ENCODE data around the gene CLEC2B.

Gene CLEC2B

GRCh38 chr12:9810671-9811070 is 58.5 kb downstream of the CLEC2B start:
- H3K9me3 ChIP-seq (ENCODE audit: insufficient read depth, low read depth, low read length): no peaks in the 10 kb centered on the region
- H2BK5ac ChIP-seq (ENCODE audit: low read depth, low read length, poor library complexity): no peak overlapping the region

GRCh38 chr12:9809866-9810265 is 59.3 kb downstream of the CLEC2B start:
- Histone ChIP-seq H3K36me3 (ENCODE audit: control insufficient read depth in 1 of 2, insufficient read depth in 2 of 2, low read length in 2 of 2) (no peaks in the 10 kb centered on the region), H2BK12ac (ENCODE audit: low read length) (no peak overlapping the region), H3K79me1 (ENCODE audit: low read length) (no peaks in the 10 kb centered on the region), H3K4me3 (ENCODE audit: low read depth, low read length) (no peak overlapping the region), H3K4ac (ENCODE audit: low read depth, low read length) (no peak overlapping the region), H2BK5ac (ENCODE audit: low read depth, low read length, poor library complexity) (no peak overlapping the region), H2AK5ac (ENCODE audit: low read length) (no peak overlapping the region), H3K27me3 (ENCODE audit: insufficient read depth, low read length) (no peaks in the 10 kb centered on the region), H3K4me2 (ENCODE audit: low read length) (no peak overlapping the region), H2AFZ (ENCODE audit: insufficient read depth, low read length, poor library complexity) (no peak overlapping the region), H3K27ac (ENCODE audit: low read depth, low read length) (no peak overlapping the region), H3K14ac (ENCODE audit: low read length) (no peak overlapping the region), H3K9me3 (ENCODE audit: insufficient read depth, low read depth, low read length) (no peaks in the 10 kb centered on the region), H3K23ac (ENCODE audit: low read length) (no peak overlapping the region), H4K91ac (ENCODE audit: low read depth, low read length) (no peak overlapping the region), H3K18ac (ENCODE audit: low read length) (no peak overlapping the region), H4K8ac (ENCODE audit: low read depth, low read length) (no peak overlapping the region), H3K79me2 (ENCODE audit: control insufficient read depth, insufficient read depth, low read length, poor library complexity) (no peaks in the 10 kb centered on the region), H3K4me1 (ENCODE audit: control insufficient read depth in 1 of 2, insufficient read depth in 2 of 2, low read length in 2 of 2) (peaks cover 0 to 2% of the 10 kb centered on the region in 2 experiments), H2BK120ac (ENCODE audit: insufficient read depth, low read length, poor library complexity) (no peak overlapping the region), H4K12ac (ENCODE audit: low read depth, low read length) (no peak overlapping the region), H3K9ac (ENCODE audit: low read length) (no peak overlapping the region)
- no peak for DNase-seq

More at GRCh38 chr12:9810671-9811070, 58.5 kb downstream of the CLEC2B start:
- H2AK5ac ChIP-seq (ENCODE audit: low read length): no peak overlapping the region
- no peak overlapping the region for H3K4me2 ChIP-seq (ENCODE audit: low read length)
- H3K14ac ChIP-seq (ENCODE audit: low read length): no peak overlapping the region
- H3K79me1 ChIP-seq (ENCODE audit: low read length): no peaks in the 10 kb centered on the region
- H3K9ac ChIP-seq (ENCODE audit: low read length): no peak overlapping the region
- no peaks in the 10 kb centered on the region for H3K36me3 ChIP-seq (ENCODE audit: control insufficient read depth in 1 of 2, insufficient read depth in 2 of 2, low read length in 2 of 2)
- no peak overlapping the region for H2AFZ ChIP-seq (ENCODE audit: insufficient read depth, low read length, poor library complexity)
- peak in 1 of 2 donors; percentile 4 for DNase-seq
- no peaks in the 10 kb centered on the region for H3K27me3 ChIP-seq (ENCODE audit: insufficient read depth, low read length)
- H4K91ac ChIP-seq (ENCODE audit: low read depth, low read length): no peak overlapping the region
- H4K12ac ChIP-seq (ENCODE audit: low read depth, low read length): no peak overlapping the region
- H2BK120ac ChIP-seq (ENCODE audit: insufficient read depth, low read length, poor library complexity): no peak overlapping the region
- H4K8ac ChIP-seq (ENCODE audit: low read depth, low read length): no peak overlapping the region
- no peak overlapping the region for H3K23ac ChIP-seq (ENCODE audit: low read length)
- no peak overlapping the region for H3K18ac ChIP-seq (ENCODE audit: low read length)
- no CpG with 5 or more reads among the region's 2 CpGs for WGBS (ENCODE audit: extremely low coverage, insufficient coverage, insufficient read length)
- no peak overlapping the region for H3K27ac ChIP-seq (ENCODE audit: low read depth, low read length)
- H3K79me2 ChIP-seq (ENCODE audit: control insufficient read depth, insufficient read depth, low read length, poor library complexity): no peaks in the 10 kb centered on the region
- H3K4me3 ChIP-seq (ENCODE audit: low read depth, low read length): no peak overlapping the region
- peaks cover 0 to 2% of the 10 kb centered on the region in 2 experiments for H3K4me1 ChIP-seq (ENCODE audit: control insufficient read depth in 1 of 2, insufficient read depth in 2 of 2, low read length in 2 of 2)
- no peak overlapping the region for H2BK12ac ChIP-seq (ENCODE audit: low read length)
- no peak overlapping the region for H3K4ac ChIP-seq (ENCODE audit: low read depth, low read length)

- WGBS (ENCODE audit: extremely low coverage, insufficient coverage, insufficient read length): 100% methylated on average over 1 of the region's 4 CpGs
- Histone ChIP-seq H2AK5ac (ENCODE audit: low read length) (no peak overlapping the region), H3K27ac (ENCODE audit: low read depth, low read length) (no peak overlapping the region), H3K23ac (ENCODE audit: low read length) (no peak overlapping the region), H3K36me3 (ENCODE audit: control insufficient read depth in 1 of 2, insufficient read depth in 2 of 2, low read length in 2 of 2) (no peaks in the 10 kb centered on the region), H3K79me2 (ENCODE audit: control insufficient read depth, insufficient read depth, low read length, poor library complexity) (no peaks in the 10 kb centered on the region), H2AFZ (ENCODE audit: insufficient read depth, low read length, poor library complexity) (no peak overlapping the region), H3K9me3 (ENCODE audit: insufficient read depth, low read depth, low read length) (no peaks in the 10 kb centered on the region), H3K14ac (ENCODE audit: low read length) (no peak overlapping the region), H4K12ac (ENCODE audit: low read depth, low read length) (no peak overlapping the region), H2BK5ac (ENCODE audit: low read depth, low read length, poor library complexity) (no peak overlapping the region), H2BK120ac (ENCODE audit: insufficient read depth, low read length, poor library complexity) (no peak overlapping the region), H3K4me2 (ENCODE audit: low read length) (no peak overlapping the region), H3K4me1 (ENCODE audit: control insufficient read depth in 1 of 2, insufficient read depth in 2 of 2, low read length in 2 of 2) (peaks cover 0 to 2% of the 10 kb centered on the region in 2 experiments), H3K4me3 (ENCODE audit: low read depth, low read length) (no peak overlapping the region), H3K9ac (ENCODE audit: low read length) (no peak overlapping the region), H2BK12ac (ENCODE audit: low read length) (no peak overlapping the region), H3K27me3 (ENCODE audit: insufficient read depth, low read length) (no peaks in the 10 kb centered on the region), H3K79me1 (ENCODE audit: low read length) (no peaks in the 10 kb centered on the region), H4K8ac (ENCODE audit: low read depth, low read length) (no peak overlapping the region), H4K91ac (ENCODE audit: low read depth, low read length) (no peak overlapping the region), H3K4ac (ENCODE audit: low read depth, low read length) (no peak overlapping the region), H3K18ac (ENCODE audit: low read length) (no peak overlapping the region)
- no peak for DNase-seq
Measured at GRCh38 chr12:9809338-9809737, 59.8 kb downstream of the CLEC2B start.

GRCh38 chr12:9808504-9808903 is 60.6 kb downstream of the CLEC2B start:
- no peak overlapping the region for H3K14ac ChIP-seq (ENCODE audit: low read length)
- no peak overlapping the region for H2BK5ac ChIP-seq (ENCODE audit: low read depth, low read length, poor library complexity)
- H3K4ac ChIP-seq (ENCODE audit: low read depth, low read length): no peak overlapping the region
- no peak overlapping the region for H3K4me3 ChIP-seq (ENCODE audit: low read depth, low read length)
- H3K36me3 ChIP-seq (ENCODE audit: control insufficient read depth in 1 of 2, insufficient read depth in 2 of 2, low read length in 2 of 2): no peaks in the 10 kb centered on the region
- no peak overlapping the region for H3K23ac ChIP-seq (ENCODE audit: low read length)
- WGBS (ENCODE audit: extremely low coverage, insufficient coverage, insufficient read length): no CpG with 5 or more reads among the region's 3 CpGs
- no peaks in the 10 kb centered on the region for H3K79me2 ChIP-seq (ENCODE audit: control insufficient read depth, insufficient read depth, low read length, poor library complexity)
- H3K18ac ChIP-seq (ENCODE audit: low read length): no peak overlapping the region
- no peaks in the 10 kb centered on the region for H3K27me3 ChIP-seq (ENCODE audit: insufficient read depth, low read length)
- H3K27ac ChIP-seq (ENCODE audit: low read depth, low read length): no peak overlapping the region
- no peaks in the 10 kb centered on the region for H3K4me1 ChIP-seq (ENCODE audit: control insufficient read depth in 1 of 2, insufficient read depth in 2 of 2, low read length in 2 of 2)
- no peak for DNase-seq
- no peak overlapping the region for H2AFZ ChIP-seq (ENCODE audit: insufficient read depth, low read length, poor library complexity)
- H3K9me3 ChIP-seq (ENCODE audit: insufficient read depth, low read depth, low read length): no peaks in the 10 kb centered on the region
- H4K8ac ChIP-seq (ENCODE audit: low read depth, low read length): no peak overlapping the region
- no peaks in the 10 kb centered on the region for H3K79me1 ChIP-seq (ENCODE audit: low read length)
- H4K12ac ChIP-seq (ENCODE audit: low read depth, low read length): no peak overlapping the region
- no peak overlapping the region for H3K4me2 ChIP-seq (ENCODE audit: low read length)
- no peak overlapping the region for H2BK120ac ChIP-seq (ENCODE audit: insufficient read depth, low read length, poor library complexity)
- no peak overlapping the region for H4K91ac ChIP-seq (ENCODE audit: low read depth, low read length)
- H2BK12ac ChIP-seq (ENCODE audit: low read length): no peak overlapping the region
- H2AK5ac ChIP-seq (ENCODE audit: low read length): no peak overlapping the region
- no peak overlapping the region for H3K9ac ChIP-seq (ENCODE audit: low read length)

Measured in trophoblast cell (in vitro differentiated cells and primary cell).